Esophagus mucosa (tissue), 1 donor: ENCODE data around the gene RSPO4. TPM values are rescaled to one million over a fixed set of nuclear protein-coding genes. Genes with fewer than 3 reads are reported as not detected.

Experiments used
- ATAC-seq: fragments of 200-7000 bp; cut with Tn5 transposase; one replicate; pipeline ENCODE4 v1.9.1; 2020
- total RNA-seq: library from RNA; stranded (reverse); gene quantifications from one replicate; pipeline ENCODE4 v1.2.4, GENCODE V29; 2023
- donor health status: DM: yes; HTN: yes; CAD: no.

The RSPO4 gene
- total RNA-seq, 1 donor from 2014 or later = not detected

DNA sequence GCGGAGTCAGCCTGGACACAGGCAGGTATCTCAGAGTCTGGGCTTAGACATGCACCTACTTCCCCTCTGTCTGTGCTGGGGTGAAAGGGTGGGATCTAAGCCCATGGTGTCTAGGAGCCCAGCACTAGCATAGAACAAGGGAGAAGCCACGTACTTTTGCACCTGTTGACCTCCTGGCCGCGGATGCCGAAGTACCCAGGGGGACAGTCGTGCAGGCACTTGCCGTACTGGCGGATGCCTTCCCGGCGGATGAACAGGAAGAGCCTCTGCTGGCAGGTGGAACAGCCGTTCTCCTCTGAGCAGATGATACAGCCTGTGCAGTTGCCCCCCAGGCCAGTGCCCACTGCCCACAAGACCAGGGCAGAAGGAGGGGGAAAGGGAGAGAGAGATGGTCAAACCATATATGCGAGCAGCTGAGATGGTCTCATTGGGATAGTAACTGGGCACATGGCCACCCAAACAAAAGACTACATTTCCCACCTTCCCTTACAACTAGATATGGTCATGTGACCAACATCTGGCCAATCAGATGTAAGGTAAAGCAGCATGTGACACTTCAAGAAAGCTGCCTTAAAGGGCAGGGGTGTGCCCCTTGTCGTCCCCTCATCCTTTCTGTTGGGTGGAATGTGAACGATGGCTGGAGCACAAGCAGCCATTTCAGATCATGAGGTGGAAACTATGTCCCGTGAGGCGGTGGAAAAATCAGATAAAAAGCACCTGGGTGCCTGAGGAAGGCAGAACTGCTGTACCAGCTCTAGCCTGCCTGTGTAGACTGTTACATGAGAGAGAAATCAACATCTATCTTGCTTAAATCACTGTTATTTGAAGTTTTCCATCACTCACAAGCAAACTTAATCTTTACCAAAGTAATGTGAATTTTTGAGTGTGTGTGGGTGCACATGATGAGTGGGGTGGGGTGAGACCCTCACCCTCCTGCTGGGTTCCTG, 34.0 kb downstream of the RSPO4 start:
- no peak for ATAC-seq

DNA sequence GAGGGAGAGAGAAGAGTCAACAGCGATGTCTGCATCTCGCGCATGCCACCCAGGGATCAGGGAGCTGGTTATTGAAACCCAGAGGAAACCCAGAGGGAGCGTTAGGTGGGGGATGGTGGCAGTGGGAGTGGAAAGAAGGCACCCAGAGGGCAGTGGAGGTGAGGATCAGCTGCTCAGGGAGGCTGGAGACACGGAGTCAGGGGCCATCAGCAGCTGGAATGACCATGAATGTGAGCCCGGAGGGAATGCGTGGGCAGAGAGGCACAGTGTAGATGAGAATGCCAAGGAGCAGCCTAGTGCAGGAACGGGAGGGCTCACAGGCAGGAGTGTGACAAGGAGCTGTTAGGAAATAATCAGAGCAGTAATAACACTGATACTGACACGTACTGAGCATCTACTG, 36.2 kb downstream of the RSPO4 start:
- no peak for ATAC-seq

DNA sequence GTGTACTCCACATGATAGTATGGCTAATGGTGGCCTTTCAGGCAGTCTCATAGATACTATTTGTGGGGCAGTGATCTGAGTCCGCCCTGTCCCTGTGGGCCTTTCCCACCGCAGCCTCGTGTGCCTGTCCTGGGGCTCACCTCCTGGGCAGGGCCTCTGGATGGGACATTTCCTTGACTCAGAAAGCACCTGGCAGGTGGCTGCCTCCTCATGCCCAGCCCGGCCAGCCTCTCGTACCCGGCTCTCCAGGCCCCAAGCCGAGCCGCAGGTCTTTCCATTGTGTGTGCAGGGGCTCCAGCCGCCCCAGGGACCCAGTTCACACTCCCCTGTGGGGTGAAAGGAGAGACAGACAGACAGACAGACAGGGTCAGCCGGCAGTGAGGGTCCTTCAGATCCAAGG, 38.3 kb downstream of the RSPO4 start:
- no peak for ATAC-seq

DNA sequence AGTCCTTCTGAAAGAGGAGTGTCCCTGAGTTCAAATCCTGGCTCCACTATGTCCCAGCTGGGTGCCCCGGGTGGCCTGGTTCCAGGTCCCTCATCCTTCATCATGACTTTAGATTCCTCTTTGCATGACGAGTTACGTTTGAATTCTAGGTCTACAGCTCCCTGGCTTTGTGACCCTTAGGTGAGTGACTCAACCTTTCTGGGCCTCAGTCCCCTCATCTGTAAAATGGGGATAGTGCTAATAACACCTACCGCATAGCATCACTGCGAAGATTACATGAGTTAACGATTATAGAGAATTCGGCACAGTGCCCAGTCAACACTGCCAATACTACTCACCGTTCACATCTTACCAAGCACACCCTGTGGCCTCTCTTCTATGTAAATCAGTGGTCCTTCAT, 39.4 kb downstream of the RSPO4 start:
- no peak for ATAC-seq

DNA sequence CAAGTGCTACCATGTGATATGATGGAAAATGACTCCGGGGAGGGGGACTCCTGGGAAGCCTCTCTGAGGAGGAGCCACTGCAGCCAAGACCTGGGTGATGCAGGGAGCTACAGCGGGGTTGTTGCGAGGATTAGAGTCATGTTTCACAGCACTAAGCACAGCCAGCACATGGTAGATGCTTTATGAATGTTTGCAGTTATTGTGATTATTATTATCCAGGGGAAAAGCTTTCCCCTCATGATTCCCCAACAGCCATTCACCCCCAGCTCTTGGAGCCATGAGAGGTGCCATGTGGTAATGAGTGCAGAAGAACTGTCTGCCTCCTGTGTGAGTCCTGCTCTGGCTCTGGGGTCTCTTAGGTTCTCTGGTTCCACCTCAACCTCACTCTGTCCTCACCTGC, 39.9 kb downstream of the RSPO4 start:
- ATAC-seq = no peak

DNA sequence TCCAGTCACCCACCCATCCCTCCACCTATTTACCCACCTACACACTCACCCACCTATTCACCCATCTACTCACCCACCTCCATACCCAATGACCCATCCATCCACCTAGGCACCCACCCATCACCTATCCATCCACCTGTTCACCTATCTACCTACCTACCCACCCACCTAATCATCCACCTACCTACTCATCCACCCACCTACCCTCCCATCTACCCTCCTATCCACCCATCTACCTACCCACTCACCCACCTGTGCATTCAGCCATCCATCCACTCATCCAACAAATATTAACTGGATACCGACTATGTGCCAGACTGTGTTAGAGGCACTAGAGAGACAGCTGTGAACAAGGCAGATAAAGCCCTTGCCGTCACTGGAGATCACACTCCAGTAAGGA, 40.3 kb downstream of the RSPO4 start:
- no peak for ATAC-seq

DNA sequence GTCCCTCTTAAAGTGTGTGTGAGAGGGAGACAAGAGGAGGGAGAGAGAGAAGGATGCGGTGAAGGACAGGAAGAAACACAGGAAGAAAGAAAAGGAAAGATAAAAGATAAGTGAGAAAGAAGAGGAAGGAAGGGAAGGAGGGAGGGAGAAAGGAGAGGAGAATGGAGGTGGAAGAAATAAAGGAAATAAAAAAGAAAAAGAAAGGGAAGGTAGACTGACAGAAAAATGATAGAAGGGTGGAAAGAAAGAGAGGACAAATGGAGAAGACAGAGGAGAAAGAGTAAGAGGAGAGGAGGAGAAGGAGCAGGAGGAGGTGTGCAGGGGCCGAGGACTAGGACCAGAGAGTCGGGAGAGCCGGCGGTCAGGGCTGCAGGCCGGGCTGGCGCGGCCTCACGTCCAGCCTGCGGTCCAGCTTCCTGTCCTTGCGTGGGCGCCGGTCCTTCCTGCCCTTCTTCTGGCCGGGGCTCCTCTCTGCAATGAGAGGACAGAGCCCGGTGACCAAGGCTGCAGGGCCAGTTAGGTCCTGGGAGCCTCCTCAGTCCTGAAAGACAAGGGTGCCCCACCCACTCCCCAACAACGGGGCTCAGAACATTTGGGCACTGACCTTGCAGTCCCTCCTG, 42.0 kb downstream of the RSPO4 start:
- ATAC-seq = no peak

DNA sequence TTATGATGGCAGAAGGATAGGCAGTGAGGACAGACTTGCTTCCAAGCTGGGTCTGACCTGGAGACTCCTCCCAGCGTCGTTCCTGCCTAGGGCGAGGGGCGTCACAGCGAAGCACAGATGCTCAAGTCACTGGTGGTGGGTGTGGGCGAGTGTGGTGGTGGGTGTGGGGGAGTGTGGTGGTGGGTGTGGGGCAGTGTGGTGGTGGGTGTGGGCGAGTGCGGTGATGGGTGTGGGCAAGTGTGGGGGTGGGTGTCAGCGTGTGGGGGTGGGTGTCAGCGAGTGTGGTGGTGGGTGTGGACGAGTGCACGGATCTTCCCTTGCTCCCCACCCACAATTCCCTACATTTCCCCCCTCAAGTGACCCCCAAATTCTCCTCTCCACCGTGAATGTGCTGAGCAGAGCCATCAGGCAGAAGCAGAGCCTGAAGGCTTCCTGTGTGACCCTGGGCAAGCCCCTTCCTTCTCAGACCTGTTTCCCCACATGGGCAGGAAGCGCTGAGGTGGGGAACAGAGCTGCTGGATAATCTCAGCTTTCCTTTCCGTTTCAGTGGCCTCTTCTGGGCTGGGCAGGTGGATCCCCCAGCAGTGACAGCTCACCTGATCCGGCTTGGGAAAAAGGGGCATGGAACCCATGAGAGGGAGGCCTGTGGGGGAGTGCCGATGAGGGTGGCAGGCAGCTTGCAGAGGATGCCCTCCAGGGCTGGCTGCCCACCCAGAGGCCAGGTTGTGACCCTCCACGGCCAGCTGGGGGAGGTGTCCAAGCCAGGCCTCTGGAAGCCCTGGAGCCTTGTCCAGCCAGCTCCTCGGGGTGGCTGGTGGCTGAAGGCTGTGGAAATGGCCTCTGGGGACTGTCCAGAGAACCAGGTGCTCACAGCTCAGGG, 42.9 kb downstream of the RSPO4 start:
- ATAC-seq = no peak

DNA sequence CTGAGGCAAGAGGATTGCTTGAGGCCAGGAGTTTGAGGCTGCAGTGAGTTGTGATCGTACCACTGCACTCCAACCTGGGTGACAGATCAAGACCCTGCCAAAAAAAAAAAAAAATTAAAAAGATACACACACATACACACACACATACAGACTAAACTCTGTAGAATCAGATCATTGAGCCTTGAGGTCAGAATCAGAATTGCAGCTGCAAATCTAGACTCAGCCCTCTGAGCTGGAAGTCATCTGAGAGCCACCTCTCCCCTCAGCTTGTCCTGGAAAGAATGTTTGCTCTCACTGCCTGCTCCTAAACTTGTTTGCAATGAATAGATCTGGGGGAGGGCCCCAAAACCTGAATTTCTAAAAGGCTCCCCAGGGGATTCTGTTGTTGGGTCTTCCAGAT, 44.6 kb downstream of the RSPO4 start:
- ATAC-seq = no peak

DNA sequence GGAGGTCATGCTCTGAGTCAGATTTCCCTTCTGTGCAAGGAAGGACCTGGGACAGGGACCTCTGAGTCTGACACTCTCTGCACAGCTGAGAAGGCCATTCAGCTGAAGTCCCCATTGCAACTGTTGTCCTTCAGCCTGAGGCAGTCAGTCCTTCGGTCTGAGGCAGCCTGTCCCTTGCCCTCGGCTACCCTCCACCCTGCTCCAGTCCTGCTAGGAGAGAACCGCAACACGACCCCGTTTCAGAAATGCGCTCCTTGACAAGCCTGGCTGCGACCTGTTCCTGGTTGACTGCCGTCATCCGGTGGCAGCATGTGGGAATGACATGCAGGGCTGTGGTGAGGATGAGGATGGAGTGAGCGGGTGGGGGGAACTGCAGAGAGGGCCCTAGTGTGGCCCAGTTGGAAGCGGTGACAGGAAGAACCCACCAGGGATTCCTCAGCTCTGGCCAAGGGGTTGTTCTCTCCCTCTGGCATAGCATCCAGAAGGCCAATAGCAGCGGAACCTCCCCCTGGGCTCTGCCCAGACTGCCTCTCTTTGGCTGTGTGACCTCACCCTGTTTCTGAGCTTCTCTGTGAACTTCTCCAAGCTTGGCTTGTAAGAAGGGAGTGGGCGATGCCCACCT, 45.7 kb downstream of the RSPO4 start:
- ATAC-seq = peak; percentile 74

DNA sequence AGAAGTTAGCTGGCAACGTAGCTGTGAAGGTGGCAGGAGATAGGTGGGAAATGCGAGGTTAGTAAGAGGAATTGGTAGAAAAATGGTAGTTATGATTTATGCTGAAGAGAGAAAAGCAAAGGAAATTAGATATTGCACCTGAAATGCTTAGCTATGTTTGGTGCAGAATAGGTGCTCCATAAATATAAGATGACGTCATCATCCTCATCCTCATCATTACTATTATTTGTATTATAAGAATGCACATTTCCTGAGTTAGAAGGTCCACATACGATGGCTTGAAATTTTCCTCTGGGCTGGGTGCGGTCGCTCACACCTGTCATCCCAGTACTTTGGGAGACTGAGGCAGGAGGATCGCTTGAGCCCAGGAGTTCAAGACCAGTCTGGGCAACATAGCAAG, 46.5 kb downstream of the RSPO4 start:
- ATAC-seq = no peak

DNA sequence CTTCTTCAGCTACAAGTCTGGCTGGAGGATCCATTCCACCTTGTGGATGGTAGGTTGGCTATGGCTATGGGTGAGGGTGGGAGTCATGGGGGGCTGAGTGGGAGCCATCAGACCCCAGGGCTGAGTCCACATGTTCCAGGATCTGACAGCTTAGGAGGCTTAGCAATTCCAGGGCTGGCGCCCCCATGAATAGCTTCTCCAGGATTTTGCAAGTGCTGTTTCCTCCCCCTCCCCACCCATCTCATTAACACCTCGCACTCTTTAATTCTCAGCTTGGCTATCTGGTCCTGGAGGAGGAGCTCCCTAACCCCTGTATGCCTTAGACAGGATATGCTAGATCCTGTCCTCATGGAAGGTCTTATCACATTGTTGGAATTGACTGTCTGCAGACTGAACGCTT, 47.0 kb downstream of the RSPO4 start:
- no peak for ATAC-seq

DNA sequence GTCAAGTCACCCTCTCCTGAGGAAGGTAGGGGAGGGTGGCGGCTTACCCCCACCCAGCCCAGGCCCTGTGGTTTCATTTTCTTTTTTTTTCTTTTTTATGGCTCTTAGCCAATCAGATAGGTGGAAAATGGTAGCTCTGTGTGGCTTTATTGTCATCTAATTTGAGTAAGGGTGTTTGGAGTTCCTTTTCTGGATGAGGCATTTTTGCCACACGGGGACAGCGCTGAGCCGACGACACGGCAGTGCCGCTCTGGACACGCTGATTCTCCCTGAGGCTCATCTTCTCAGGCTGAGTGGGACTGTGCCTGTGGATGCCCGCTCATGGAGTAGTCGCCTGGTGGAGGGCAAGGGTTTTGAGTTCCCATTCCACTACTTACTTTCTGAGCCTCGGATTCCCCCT, 48.4 kb downstream of the RSPO4 start:
- ATAC-seq = no peak

DNA sequence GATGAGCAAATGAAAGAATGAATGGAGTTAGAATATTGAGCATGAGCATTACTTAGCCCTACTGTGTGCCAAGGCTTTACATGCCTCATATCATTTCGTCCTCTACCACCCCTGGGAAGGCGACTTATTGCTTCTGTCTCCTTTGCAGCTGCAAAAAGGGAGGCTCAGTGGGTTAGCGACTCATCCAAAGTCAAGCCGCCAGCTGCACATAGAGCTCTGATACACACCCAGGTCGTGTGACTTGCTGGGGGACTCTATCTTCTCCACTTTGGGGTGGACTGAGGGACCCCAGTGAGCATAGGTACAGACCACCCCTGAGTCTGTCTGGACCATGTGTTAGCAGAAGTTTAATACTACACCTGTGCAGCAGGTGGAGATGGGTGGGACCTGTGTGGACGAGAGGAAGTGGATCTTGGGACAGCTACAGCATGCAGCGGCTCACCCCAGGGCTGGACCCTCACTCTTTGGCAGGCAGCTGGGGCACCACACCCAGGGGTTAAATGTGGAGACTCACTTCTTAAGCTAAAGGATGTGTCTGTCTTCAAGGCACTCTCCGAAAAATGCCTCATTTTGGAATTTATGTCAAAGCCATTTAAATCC, 49.8 kb downstream of the RSPO4 start:
- no peak for ATAC-seq

DNA sequence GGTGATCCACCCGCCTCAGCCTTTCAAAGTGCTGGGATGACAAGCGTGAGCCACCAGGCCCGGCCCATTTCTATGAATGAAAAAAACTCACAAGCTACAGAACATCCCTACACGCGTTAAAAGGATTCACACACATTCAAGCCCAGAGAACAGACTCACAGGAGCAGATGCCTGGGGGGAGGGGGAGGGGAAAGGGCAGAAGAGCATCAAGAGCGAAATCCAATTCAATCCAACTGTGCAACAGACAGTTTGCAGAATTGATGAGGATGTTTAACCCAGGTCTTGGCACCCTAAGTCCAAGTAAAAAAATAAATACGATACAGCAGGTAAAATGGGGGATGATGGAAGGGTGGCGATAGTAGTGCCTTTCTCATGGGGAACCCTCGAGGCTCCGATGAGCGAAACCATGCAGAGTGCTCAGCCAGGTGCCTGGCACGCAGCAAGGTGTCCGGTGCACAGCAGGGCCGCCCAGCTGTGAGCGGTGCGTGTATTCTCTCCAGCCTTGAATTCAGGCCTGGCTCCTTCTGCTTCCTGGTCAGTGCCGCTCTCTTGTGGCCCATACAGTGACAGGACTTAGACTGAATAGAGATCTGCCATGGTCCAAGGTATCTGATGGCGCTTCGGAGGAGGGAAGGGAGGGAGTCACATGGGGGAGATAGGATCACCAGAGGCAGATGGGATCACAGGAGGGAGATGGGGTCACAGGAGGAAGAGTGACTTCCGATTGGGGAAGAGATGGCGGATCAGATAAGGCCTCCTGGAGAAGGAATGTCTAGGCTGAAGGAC, 50.5 kb downstream of the RSPO4 start:
- no peak for ATAC-seq

DNA sequence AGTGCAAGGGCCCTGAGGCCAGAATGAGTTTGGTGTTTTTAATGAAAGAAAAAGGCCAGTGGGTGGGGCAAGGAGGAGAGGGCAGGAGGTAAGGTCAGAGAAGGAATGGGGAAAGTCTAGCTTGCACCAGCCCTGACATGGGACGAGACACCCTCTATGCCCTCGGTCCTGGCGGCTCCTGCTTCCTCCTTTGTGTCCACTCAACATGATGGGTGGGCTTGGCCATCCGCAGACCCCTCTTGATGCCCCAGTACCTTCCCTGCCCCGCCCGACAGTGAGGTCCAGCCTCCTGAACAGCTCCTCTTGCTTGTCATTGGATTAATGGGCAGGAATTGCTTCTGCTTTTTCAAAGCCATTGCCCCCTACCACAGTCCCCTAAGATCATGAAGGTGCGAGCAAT, 52.4 kb downstream of the RSPO4 start:
- ATAC-seq = no peak

DNA sequence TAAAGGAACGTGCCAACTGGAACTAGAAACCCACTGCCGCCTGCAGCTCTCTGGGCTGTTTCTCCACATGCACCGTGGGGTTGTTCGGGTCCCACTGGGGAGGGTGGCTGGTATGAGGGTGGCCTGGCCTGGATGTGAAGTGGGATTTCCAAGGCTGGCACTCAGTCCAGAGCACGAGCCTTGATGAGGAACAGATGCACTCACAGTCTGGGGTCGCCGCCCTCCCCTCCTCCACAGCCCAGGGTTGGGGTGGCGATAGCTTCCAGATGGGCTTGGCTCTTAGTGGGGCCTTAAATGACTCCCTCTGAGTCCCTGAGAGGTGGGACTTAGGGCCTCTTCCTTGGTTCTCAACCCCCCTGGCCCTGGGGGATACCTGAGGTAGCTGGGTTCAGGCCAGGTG, 55.3 kb downstream of the RSPO4 start:
- ATAC-seq = no peak

DNA sequence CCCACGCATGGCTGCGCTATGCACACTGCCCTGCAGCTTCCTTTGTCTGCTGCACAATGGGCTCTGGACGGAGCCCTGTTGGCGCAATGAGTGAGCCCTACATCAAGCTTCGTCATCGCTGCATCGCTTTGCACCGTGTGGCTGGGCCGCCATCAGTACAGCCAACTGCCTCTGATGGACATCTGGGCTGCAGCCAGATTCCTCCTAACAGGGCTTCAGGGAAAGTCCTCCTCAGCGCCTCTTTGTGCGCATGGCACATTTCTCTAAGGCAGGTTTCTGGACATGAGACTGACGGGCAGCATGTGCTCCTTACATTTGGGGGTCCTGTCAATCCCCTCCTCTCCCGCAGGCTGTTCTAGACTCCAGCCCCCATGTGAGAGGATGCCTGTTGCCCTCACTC, 56.3 kb downstream of the RSPO4 start:
- ATAC-seq = no peak

DNA sequence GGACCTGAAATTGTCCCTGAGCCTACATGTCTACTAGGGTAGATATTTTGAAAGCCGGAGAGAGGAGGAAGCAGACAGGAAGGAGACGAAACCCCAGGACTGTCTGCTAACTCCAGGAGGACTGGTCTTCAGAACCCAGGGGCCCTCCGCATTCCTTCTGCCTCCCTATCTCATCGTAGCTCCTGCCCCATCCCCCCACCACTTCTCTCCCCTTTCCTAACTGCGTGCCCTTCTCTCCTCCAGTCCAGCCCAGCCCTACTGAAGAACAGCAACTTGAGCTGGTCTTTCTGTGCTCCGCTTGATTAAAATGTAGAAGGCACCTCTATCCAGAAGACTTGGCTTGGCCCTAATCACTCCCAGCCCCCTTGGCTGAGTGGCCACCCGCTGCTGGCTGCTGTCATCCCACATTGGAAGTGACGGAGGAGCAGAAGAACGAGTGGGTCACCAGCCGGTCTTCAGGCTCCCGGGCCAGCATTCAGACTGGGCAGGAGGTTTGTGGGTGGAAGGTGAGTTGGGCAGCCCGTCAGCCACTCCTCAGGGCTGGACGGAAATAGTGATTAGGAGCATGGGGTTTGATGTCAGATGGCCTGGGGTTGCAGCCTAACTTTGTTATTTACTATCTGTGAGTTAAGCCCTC, 57.2 kb downstream of the RSPO4 start:
- ATAC-seq = no peak

DNA sequence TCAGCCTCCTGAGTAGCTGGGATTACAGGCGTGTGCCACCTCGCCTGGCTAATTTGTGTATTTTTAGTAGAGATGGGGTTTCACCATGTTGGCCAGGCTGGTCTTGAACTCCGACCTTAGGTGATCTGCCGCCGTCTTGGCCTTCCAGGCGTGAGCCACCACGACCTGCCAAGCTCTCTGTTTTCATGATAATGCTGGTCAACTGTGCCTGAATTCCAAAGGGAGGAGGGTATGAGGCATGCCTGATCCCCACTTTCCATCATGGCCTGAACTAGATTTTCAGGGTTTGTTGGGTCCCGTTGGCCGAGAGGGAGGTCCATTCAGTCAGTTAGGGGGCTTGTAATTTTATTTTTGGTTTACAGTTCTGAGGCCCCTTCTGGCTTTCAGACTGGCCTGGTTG, 58.0 kb downstream of the RSPO4 start:
- ATAC-seq = no peak

DNA sequence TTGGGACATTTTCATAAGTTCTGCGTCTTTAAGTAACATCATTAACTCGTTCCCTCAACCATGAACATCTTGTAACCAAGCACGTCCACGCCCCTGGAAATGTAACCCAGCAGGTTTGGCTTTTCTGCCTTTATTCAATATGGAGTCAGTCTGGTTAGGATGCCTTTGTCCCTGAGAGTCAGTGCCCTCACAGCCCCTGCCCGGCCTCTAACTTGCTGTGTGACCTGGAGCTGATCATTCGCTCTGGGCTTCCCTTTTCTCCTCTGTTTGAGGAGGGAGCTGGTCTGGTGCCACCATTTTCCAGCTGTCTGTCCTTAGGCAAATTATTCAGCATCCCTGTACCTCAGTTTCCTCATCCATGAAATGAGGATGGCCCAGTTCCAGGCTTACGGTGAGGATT, 59.5 kb downstream of the RSPO4 start:
- ATAC-seq = no peak
